Endometrial microvascular endothelial cells (primary cell): Measurements from ENCODE around the gene TTN. TPM values are rescaled to one million over a fixed set of nuclear protein-coding genes. Genes with fewer than 3 reads are reported as not detected.

Experiments used
- in situ Hi-C: cut with HindIII; loops from 2 replicates; pipeline ENCODE4 v1.10.0; 2017; ENCODE audit warnings: low sequenced_read_pairs, low pct_unique_long_range_greater_than_20kb; ENCODE audit errors: inconsistent ontology term
- total RNA-seq: library from RNA; depleted of rRNA; stranded (reverse); fragments of >200 nt; gene quantifications from one replicate; pipeline ENCODE4 v1.2.3, GENCODE V29; 2015; ENCODE audit errors: inconsistent ontology term

The TTN gene
- total RNA-seq, 1 donor from 2014 or later = 0.09 TPM

- in situ Hi-C loops = no loop called here
Measured at GRCh38 chr2:178523596-178524134, 283.6 kb downstream of the TTN start.

DNA sequence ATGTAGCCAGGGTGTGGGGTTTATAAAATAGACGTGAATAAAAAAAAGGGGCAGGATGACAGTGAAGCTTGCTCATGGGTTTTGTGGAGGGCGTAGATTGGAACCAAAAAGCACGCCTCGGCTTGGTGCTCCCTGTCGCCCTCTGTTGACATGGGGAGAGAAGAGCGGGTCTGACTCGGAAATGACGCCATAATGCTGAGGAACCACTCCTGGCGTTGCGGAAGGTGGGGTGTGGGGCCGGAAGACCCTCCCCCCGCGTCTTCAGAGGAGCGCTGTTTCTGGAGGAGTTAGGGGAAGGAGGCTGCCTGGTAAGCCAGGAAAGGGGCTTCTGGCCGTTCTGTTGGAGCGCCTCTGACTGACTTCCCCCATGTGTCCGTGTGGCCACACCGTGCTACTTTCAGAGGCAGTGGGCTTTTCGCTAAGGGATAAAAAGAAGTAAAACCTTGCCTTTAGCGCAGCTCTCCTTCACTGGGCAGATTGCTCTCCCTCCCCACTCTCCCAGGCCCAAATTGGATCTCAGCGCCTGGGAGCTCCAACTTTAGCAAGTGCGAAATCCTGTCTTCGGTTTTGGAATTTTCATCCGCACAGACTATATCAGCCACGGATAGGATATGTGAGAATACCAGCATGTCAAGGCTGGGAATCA is 284.1 kb downstream of the TTN start:
- in situ Hi-C loops = no loop called here

DNA sequence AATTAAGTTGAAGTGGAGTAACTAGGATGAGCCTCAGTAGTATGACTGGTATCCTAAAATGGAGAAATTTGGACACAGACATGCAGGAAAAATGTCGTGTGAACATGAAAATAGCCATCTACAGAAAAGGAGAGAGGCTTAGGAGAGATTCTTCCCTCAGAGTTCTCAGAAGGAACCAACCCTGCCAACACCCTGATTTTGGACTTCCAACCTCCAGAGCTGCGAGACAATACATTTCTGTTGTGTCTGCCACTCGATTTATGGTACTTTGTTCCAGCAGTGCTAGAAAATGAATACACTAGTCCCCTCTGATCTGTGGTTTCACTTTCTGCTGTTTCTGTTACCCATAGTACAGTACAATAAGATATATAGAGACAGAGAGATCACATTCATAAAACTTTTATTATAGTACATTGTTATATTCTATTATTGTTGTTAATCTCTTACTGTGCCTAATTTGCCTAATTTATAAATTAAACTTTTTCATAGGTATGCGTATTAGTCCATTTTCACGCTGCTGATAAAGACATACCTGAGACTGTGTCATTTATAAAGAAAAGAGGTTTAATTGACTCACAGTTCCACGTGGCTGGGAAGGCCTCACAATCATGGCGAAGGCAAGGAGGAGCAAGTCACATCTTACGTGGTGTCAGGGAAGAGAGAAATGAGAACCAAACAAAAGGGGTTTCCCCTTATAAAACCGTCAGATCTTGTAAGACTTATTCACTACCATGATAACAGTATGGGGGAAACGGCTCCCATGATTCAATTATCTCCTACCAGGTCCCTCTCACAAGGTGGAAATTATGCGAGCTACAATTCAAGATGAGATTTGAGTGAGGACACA is 285.7 kb downstream of the TTN start:
- in situ Hi-C loops = no loop called here

DNA sequence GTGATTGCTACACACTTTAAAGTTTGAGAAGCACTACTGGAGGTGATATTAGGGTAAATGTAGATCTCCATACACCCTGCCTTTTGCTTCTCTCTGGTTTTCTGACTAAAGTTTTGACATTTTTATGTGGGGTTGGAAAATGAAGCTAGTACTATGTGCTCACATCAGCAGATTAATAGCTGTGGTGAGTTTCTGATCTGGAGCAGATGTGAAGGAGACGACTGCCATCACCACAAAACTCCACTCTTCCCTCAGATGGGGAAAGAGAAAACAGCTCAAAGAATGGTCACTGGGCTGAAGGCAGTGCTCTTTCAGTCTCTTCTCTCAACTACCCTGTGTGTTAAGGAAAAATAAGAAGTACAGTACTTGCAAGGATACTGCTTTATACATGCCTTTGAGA is 289.7 kb downstream of the TTN start:
- in situ Hi-C loops = no loop called here

DNA sequence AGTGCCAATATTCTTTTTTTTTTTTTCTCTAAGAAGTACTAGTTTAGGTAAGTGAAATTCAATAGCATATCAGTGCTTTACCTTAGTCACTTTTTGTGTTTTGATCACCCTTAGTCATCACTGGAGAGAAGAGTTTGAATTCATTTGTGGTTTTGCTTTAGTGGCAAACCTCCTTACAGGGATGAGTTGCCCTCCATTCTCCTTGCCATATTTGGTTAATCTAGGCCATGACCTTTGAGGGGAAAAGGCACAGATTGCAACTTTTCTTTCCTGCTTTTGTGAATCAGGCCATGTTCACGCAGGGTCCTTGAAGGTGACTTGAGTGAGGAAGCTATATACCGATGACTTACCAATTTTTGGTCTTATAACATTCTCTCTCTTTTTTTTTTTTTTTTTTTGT is 292.6 kb downstream of the TTN start:
- in situ Hi-C loops = no loop called here

DNA sequence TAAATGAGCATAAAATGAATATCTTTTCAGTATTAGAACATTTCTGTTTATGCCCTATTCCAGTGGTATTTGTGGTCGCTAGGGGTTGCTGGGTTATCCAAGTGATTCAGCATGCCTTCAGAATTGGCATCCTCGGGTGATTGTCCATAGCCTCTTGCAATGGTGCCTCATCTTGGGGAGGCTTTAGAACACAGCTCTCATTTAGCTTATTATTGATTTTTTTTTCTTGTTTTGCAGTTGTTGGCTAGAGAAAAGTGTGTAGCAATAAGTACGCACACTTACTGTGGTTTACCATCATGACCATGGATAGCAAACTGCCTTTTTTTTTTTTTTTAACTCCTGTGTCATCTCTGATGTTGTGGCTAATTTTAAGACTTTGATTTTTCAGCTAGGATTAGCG is 293.3 kb downstream of the TTN start:
- in situ Hi-C loops = no loop called here

DNA sequence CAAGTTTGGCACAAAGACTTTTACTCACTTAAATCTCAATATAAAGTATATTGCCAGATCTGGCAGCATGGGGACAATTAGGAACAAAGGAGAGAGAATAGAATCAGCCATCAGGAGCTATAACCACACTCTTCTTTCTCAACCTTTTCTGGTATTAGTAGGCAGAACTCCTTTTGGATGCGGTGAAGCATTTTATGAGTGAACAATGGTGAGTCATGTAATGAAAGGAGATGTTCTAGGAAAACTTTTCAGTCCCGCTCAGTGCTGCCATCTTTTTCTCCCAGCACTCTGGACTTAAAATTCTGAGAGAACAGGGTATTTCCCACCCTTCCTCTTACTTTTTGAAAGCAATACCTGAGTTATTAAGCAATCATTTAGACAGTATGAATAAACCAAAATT is 294.7 kb downstream of the TTN start:
- in situ Hi-C loops = no loop called here

- in situ Hi-C loops = no loop called here
Measured at GRCh38 chr2:178510384-178510783, 296.8 kb downstream of the TTN start.

- in situ Hi-C loops = no loop called here
Measured at GRCh38 chr2:178508646-178509045, 298.6 kb downstream of the TTN start.

GRCh38 chr2:178506949-178507348 is 300.3 kb downstream of the TTN start:
- in situ Hi-C loops = no loop called here

GRCh38 chr2:178506524-178506923 is 300.7 kb downstream of the TTN start:
- in situ Hi-C loops = no loop called here

DNA sequence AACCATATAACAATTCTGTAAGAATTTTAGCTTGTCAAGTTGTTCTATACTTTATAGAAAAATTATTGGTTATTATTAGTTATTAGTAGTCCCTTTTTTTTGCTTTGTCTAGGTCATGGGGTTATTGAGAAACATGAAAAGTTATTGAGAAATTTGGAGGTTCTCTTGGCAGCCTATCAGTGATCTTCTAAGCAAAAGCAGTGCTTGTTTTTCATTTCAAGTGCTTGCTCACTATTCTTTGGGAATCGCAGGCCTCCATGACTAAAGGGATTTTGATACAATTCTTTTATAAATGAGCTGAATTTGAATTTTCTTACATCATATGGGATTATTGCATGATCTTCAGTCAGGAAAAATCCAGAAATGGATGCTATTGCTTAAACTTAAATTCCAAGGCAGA is 301.1 kb downstream of the TTN start:
- in situ Hi-C loops = no loop called here

GRCh38 chr2:178502751-178503150 is 304.5 kb downstream of the TTN start:
- in situ Hi-C loops = no loop called here

- in situ Hi-C loops = no loop called here
Measured at GRCh38 chr2:178499640-178500039, 307.6 kb downstream of the TTN start.

DNA sequence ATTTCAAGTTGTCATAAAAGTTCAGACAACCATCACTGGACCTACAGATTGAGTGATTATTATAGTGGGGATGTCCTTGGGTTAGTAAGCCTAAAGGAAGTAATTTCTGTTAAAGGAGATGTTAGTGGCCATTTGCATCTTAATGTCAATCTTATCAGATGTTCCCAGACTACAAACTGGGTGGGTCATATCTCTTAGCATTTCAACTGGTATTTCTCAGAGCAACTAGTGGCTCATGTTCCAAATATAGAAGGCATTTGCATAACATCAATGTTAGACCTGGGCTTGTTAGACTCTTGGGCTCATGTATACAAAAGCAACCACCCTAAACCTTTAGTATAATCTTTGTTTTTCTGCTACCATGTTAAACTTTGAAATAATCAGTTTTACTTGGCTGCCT is 309.1 kb downstream of the TTN start:
- in situ Hi-C loops = no loop called here

DNA sequence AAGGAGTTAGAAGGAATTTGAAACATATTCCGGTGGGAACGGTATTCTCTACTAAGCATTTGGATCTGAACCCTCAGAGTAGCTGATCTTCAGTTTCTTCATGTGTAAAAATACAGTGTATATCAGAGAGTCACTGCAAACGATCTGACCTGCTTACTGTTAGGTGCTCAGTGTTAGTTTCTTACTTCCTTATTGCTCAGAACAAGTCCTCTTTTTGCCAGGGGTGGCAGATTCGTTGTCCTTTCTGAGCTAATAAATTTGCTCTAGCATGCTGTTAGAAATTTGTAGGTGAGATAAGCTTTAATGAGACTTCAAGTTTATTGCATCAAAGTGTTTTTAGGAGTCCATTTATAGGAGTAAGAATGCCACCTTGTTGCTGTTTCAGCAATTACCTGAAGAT is 311.2 kb downstream of the TTN start:
- in situ Hi-C loops = no loop called here

GRCh38 chr2:178491612-178492011 is 315.6 kb downstream of the TTN start:
- in situ Hi-C loops = no loop called here

- in situ Hi-C loops = no loop called here
Measured at GRCh38 chr2:178485356-178485755, 321.9 kb downstream of the TTN start.

DNA sequence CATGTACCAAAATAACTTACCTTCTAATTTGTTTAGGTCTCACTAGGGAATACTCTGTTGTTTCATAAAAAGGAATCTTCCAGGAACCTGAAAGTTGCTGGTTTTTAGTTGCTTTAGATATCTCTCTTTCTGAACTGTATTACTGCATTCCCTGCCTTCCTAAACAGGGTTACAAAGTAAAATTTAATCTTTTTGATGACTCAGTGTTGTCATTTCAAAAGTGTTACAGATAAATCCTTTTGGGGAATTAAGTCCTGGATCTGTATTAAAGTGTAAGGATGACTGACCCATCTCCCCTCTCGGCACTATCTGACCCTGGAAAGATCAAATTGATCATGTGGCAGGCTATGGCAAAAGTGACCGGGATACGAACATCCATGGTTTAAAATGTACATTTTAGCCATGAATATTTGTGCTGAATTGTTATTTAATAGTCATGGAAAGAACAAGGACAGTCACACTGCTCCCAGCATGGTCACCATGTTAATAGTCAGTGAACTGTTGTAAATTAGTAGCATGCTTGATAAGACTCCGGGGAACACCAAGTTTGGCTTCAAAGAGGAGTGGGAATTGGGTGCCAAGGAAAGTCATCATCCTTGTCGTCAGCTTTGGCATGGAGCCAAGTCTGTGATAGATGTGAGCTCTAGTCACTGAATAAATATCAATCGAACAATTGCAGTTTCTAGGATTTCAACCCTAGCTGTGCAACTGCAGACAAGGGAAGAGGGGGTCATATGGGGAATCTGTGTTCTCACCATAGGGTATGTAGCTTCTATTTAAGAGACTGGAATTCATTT is 322.8 kb downstream of the TTN start:
- in situ Hi-C loops = no loop called here
